HG03039 (cell line): ENCODE results near the gene MAPK4.

Experiments
- ATAC-seq: cut with Tn5 transposase; IDR thresholded peaks from one replicate; pipeline ENCODE4 v1.9.1; 2021; ENCODE audit warnings: mild to moderate bottlenecking, moderate library complexity; ENCODE audit not compliant: unreplicated experiment

MAPK4 gene

GRCh38 chr18:50649821-50650220 is 89.9 kb downstream of the MAPK4 start:
- no peak for ATAC-seq

GRCh38 chr18:50651334-50651733 is 91.4 kb downstream of the MAPK4 start:
- ATAC-seq, result no peak

GRCh38 chr18:50653402-50654093 is 93.7 kb downstream of the MAPK4 start:
- ATAC-seq, result no peak

GRCh38 chr18:50654211-50654610 is 94.3 kb downstream of the MAPK4 start:
- no peak for ATAC-seq

- ATAC-seq, result no peak
Observed at GRCh38 chr18:50654658-50655550, 95.0 kb downstream of the MAPK4 start.

- no peak for ATAC-seq
Observed at GRCh38 chr18:50656396-50656795, 96.5 kb downstream of the MAPK4 start.

- no peak for ATAC-seq
Observed at GRCh38 chr18:50656841-50657470, 97.1 kb downstream of the MAPK4 start.

GRCh38 chr18:50658601-50659000 is 98.7 kb downstream of the MAPK4 start:
- no peak for ATAC-seq

GRCh38 chr18:50659091-50660003 is 99.5 kb downstream of the MAPK4 start:
- ATAC-seq, result no peak

GRCh38 chr18:50661013-50661412 is 101.1 kb downstream of the MAPK4 start:
- ATAC-seq, result no peak

- no peak for ATAC-seq
Observed at GRCh38 chr18:50662177-50662576, 102.3 kb downstream of the MAPK4 start.

- ATAC-seq, result no peak
Observed at GRCh38 chr18:50662775-50663383, 103.0 kb downstream of the MAPK4 start.

GRCh38 chr18:50663626-50664441 is 103.9 kb downstream of the MAPK4 start:
- no peak for ATAC-seq

- no peak for ATAC-seq
Observed at GRCh38 chr18:50665015-50665414, 105.1 kb downstream of the MAPK4 start.

GRCh38 chr18:50665519-50665918 is 105.6 kb downstream of the MAPK4 start:
- ATAC-seq, result no peak

GRCh38 chr18:50666536-50666935 is 106.6 kb downstream of the MAPK4 start:
- ATAC-seq, result no peak

GRCh38 chr18:50671376-50671775 is 111.5 kb downstream of the MAPK4 start:
- no peak for ATAC-seq

GRCh38 chr18:50674307-50674980 is 114.6 kb downstream of the MAPK4 start:
- no peak for ATAC-seq

GRCh38 chr18:50675043-50675442 is 115.2 kb downstream of the MAPK4 start:
- no peak for ATAC-seq
